Ectodermal cell (in vitro differentiated cells): ENCODE data around the gene MPZ.
A peak's percentile ranks its signal among the peaks of the same experiment; 100 is the strongest.
"Not testable (repeated sequence)": the region's sequence is repeated elsewhere in the genome, so short reads cannot be mapped to it uniquely, and the experiment has no call there.

Experiments
- H3K27ac ChIP-seq: 2 replicates; pipeline ENCODE4 v1.7.0; 2013; ENCODE audit warnings: mild to moderate bottlenecking, low read depth, low read length; ENCODE audit not compliant: insufficient read depth, poor library complexity, severe bottlenecking
- H3K27me3 ChIP-seq: 2 replicates; pipeline ENCODE4 v1.7.0; 2013; ENCODE audit warnings: mild to moderate bottlenecking, low read length; ENCODE audit not compliant: insufficient read depth, control insufficient read depth, poor library complexity, severe bottlenecking
- H3K36me3 ChIP-seq: one replicate; pipeline ENCODE4 v1.7.0; 2013; ENCODE audit warnings: low read length; ENCODE audit not compliant: control insufficient read depth, insufficient read depth
- H3K4me1 ChIP-seq: one replicate; pipeline ENCODE4 v1.7.0; 2013; ENCODE audit warnings: low read length; ENCODE audit not compliant: control insufficient read depth, insufficient read depth
- H3K4me3 ChIP-seq: 2 replicates; pipeline ENCODE4 v1.7.0; 2013; ENCODE audit warnings: low read depth, low read length, control low read depth; ENCODE audit not compliant: insufficient read depth
- H3K9me3 ChIP-seq: 2 replicates; pipeline ENCODE4 v1.7.0; 2013; ENCODE audit warnings: mild to moderate bottlenecking, low read length, moderate library complexity; ENCODE audit not compliant: control insufficient read depth
- WGBS, 2 experiments: methylation state at CpG; one replicate each; pipeline ENCODE4 v1.1.7; 2013; ENCODE audit warnings: missing lambda C conversion rate in 2 of 2; 5-methylcytosine and 5-hydroxymethylcytosine counted together

The MPZ gene

DNA sequence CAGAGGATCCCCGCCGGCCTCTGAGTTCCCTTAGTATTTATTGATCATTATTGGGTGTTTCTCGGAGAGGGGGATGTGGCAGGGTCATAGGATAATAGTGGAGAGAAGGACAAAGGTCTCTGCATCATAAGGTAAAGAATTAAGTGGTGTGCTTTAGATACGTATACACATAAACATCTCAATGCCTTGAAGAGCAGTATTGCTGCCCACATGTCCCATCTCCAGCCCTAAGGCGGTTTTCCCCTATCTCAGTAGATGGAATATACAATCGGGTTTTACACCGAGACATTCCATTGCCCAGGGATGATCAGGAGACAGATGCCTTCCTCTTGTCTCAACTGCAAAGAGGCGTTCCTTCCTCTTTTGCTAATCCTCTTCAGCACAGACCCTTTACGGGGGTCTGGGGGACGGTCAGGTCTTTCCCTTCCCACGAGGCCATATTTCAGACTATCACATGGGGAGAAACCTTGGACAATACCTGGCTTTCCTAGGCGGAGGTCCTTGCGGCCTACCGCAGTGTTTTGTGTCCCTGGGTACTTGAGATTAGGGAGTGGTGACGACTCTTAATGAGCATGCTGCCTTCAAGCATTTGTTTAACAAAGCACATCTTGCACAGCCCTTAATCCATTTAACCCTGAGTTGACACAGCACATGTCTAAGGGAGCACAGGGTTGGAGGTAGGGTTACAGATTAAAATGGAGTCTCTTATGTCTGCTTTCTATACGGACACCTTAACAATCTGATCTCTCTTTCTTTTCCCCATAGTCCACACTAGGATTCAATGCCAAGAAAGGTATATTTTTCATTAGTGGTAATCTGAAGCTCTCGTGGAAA is 6.3 kb upstream of the MPZ start:
- H3K27ac ChIP-seq, H3K27me3 ChIP-seq, H3K4me3 ChIP-seq, H3K9me3 ChIP-seq, H3K36me3 ChIP-seq: not testable (repeated sequence)
- peaks cover 10% of the 10 kb centered on the region for H3K4me1 ChIP-seq
- WGBS, 2 experiments, result 51 to 55% methylated on average over 15 to 16 of the region's 17 CpGs

DNA sequence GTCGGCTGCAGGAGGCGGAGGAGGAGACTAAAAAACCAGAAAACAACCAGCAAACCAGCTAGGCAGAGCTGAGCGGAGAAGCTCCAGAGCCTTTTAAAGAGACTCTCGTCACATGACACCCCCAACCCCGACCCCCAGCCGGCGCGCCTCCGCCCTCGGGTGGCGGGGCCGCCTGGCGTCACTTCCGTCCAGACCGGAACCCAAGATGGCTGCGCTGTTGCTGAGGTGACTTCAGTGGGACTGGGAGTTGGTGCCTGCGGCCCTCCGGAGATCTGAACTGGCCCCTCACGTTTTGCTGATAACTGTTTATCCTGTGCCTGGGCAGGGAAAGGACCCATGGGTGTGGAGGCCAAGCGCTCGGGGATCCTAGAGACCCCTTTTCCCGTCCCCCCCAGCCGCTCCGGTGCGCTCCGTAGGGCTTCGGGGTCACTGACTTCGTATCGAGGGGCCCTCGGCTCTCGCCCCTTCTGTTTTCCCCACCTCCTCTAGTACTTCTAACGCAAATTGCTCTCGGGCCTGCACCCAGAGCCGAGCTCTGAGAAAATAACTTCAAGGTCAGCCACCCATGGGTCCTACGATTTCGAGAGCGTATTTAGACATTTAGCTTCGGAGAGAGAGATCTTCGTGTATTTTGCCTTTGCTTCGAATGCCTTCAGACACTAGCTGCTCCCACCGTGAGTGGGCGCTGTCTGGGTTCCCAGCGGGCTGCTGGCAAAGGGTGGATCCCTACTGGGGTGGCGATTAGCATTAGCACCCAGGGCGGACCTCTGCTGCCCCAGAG is 4.6 kb upstream of the MPZ start, which contains the start of gene SDHC:
TSS of gene SDHC (plus strand) at position 181 of the 781 bp plus-strand sequence. CDS start at position 206, 25 bp downstream.
- no peaks in the 10 kb centered on the region for H3K36me3 ChIP-seq

DNA sequence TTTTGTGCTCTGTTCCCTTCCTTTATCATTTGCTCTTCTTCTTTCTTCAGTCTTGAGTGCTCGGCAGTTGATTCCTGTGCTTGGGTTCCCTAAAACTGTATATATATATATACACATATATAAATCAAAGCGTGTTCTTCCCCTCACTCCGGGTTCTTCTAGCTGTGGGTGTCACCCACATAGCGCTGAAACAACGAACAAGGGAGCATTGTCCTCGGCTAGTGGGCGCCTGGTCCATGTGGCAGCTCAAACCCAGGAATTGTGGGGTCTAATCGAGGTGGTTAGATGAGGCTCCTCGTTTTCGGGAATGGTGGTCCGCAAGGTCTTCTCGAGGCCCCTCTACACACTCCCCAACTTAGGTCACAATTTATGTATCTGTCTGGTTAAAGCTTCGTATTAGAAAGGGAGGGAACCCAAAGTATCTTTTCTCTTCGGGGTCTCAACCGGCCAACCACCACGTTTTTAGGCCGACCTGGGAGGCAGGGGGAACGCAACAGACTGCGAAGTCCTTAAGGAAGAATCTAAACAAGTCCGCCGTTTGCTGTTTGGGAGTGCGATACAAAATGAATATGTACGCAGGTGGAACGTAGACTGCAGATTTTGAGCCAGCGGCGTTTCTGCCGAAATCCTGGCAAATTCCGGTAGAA is 3.9 kb upstream of the MPZ start:
- 61% methylated on average over 27 to 28 of the region's 28 CpGs for WGBS, 2 experiments
- H3K27me3 ChIP-seq, result no peaks in the 10 kb centered on the region
- H3K27ac ChIP-seq, result peak overlapping the region; percentile 62
- peaks cover 14% of the 10 kb centered on the region for H3K4me1 ChIP-seq
- H3K36me3 ChIP-seq, result no peaks in the 10 kb centered on the region
- H3K9me3 ChIP-seq, result no peaks in the 10 kb centered on the region
- peak overlapping the region; percentile 95 for H3K4me3 ChIP-seq

More for the DNA sequence above, 4.6 kb upstream of the MPZ start, which contains the start of gene SDHC:
- H3K4me1 ChIP-seq, result peaks cover 14% of the 10 kb centered on the region
- peak within 1 kb of the TSS; percentile 83 for H3K27ac ChIP-seq
- WGBS, 2 experiments, result 1% methylated on average over 45 of the region's 45 CpGs
- no peaks in the 10 kb centered on the region for H3K9me3 ChIP-seq
- no peaks in the 10 kb centered on the region for H3K27me3 ChIP-seq
- peak within 1 kb of the TSS; percentile 95 for H3K4me3 ChIP-seq

DNA sequence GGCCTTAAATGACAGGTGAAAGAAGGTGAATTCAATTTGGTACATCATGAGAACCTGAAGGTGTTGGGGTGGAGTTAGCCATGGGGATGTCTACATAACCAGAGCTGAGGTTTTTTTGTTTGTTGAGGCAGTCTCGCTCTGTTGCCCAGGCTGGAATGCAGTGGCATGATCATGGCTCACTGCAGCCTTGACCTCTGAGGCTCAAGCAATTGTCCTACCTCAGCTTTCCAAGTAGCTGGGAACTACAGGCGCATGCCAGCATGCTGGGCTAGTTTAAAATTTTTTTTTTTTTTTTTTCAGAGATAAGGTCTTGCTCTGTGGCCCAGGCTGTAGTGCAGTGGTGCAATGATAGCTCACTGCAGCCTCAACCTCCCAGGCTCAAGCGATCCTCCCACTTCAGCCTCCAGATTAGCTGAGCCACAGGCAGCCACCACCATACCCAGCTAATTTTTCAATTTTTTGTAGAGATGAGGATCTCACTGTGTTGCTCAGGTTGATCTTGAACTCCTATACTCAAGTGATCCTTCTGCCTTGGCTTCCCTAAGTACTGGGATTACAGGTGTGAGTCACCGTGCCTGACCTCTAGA is 1.9 kb upstream of the MPZ start:
- WGBS, 2 experiments, result 92% methylated on average over 4 of the region's 4 CpGs
- Histone ChIP-seq H3K27ac (no peak overlapping the region), H3K36me3 (no peaks in the 10 kb centered on the region), H3K9me3 (no peaks in the 10 kb centered on the region), H3K4me3 (no peak overlapping the region), H3K27me3 (no peaks in the 10 kb centered on the region), H3K4me1 (peaks cover 14% of the 10 kb centered on the region)

DNA sequence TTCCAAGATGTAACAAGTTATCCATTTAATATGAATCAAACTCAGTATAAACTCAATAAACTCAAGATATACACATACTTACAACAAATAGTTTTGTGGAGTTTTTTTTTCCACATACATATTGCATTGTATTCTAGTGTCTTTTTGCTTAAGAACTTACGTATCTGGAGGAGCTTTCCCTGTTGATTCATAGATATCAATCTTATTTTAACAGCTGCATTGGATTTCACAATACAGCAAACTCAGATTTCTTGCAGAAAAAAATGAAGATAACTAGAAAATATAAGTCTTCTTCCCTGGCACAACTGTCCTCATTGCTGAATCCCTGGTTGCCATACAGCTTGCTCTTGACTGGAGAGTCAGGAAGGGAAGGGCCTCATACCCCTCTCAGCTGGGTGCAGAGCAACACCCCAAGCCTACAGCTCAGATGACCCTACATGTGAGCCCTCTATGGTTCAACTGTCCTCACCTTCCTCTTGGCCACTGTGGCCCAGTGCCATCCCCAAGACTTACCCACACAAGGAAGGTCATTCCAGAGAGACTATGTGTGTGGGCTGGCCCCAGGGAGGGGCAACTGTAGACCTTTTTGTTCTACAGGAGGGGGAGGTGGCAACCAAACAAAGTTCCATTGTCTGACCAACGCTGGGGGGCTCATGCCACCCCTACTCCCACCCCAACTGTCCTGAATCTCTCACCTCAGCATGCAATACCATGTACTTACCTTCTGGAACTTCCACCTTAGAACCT is 1.7 kb downstream of the MPZ start:
- 28 to 64% methylated on average over 2 of the region's 2 CpGs for WGBS, 2 experiments
- Histone ChIP-seq H3K4me3 (no peak overlapping the region), H3K9me3 (no peaks in the 10 kb centered on the region), H3K27ac (no peak overlapping the region), H3K36me3 (no peaks in the 10 kb centered on the region), H3K27me3 (no peaks in the 10 kb centered on the region), H3K4me1 (peaks cover 11% of the 10 kb centered on the region)

DNA sequence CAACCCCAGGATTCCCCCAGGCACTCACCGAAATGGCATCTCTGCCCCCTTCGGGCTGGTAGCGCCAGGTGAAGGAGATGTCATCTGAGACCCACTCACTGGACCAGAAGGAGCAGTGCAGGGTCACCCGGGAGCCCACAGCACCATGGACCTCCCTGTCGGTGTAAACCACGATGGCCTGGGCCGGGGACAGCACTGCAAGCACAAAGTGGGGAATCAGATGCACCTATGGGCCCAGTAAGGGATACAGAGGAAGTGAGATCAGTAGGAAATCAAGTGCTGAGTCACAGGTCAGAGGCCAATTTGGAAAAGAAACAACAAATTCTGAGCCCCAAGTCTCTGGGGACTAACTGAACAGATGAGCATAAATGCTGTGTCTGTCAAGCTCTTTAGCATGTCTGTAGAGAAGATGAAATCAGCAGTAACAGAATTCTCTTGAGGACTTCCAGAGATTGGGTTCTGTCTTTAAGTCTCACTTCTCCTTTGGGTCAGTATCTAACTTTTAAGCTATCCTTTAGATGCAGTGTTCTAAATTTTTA is 2.5 kb downstream of the MPZ start:
- Histone ChIP-seq H3K4me3 (no peak overlapping the region), H3K27ac (no peak overlapping the region), H3K4me1 (peaks cover 11% of the 10 kb centered on the region), H3K9me3 (no peaks in the 10 kb centered on the region), H3K36me3 (no peaks in the 10 kb centered on the region), H3K27me3 (no peaks in the 10 kb centered on the region)
- WGBS, 2 experiments, result 91 to 94% methylated on average over 7 of the region's 7 CpGs

DNA sequence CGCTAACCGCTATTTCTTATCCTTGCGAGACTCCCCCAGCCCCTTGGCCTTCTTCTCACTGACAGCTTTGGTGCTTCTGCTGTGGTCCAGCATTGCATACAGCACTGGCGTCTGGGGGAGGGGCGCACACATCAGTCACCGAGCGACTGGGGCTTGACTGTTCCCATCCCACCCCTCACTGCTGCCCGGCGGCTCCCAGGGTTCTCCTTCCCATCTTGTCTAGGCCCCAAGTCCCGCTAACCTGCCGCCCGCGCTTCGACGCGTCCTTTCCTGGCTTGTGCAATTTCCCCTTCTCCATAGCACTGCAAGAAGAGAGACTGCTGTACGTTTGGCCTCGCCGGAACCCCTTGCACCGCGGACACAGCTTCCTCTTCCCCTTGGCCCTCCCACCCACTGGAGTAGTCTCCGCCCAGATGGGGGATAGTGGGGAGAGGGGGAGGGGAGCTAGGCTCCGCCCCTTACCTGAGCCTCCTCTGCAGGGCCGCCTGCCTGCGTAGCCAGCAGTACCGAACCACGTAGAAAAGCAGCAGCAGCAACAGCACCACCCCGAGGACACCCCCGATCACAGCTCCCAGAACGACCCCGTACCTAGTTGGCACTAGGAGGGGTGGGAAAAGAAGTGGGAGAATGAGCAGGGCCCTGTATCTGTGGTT is 3.8 kb downstream of the MPZ start:
- peaks cover 11% of the 10 kb centered on the region for H3K4me1 ChIP-seq
- H3K4me3 ChIP-seq, result peak overlapping the region; percentile 64
- 1 to 4% methylated on average over 31 of the region's 31 CpGs for WGBS, 2 experiments
- no peaks in the 10 kb centered on the region for H3K9me3 ChIP-seq
- H3K27me3 ChIP-seq, result no peaks in the 10 kb centered on the region
- no peaks in the 10 kb centered on the region for H3K36me3 ChIP-seq
- no peak overlapping the region for H3K27ac ChIP-seq

DNA sequence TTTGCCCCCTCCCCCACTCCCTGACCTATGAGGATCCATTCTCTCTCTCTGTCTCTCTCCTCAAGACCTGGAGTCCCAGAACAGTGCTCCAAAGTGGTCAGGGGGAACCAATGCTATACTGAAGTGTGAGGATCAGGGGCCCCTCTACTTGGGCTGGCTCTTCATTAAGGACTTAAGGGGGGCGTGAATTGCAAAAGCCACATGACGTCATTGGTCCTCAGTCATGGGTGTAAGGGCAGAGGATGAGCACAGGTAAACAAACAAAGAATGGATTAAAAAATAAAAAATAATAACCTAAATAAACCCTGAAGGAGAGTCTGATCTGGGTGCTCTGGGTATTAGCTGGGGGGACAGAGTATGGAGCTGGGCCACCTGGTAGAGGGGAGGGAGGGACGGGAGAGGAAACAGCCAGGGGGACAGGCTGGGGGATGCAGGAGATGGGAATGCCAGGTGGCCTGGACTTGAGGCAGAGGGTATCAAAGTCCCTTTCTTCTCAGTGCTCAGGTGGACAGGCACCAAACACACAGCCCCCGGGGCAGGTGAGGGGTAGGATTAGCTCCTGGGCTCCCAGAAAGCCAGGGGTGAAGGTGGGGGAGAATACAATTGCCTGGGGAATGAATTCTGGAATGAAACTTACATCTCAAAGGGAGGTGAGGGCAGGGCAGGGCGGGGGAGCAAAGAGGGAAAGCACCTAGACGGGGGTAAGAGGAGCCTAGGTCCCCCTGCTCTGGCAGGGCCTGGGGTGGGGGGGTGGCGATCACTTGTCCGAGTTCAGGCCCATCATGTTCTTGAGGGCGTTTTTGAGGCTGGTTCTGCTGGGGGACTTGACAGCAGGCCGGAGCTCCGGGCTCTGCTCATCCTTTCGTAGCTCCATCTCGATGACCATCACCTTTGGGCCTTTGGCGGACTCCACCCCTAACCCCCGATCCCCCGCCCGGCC is 4.6 kb downstream of the MPZ start:
- no peaks in the 10 kb centered on the region for H3K9me3 ChIP-seq
- H3K27me3 ChIP-seq, result no peaks in the 10 kb centered on the region
- H3K36me3 ChIP-seq, result no peaks in the 10 kb centered on the region
- H3K4me1 ChIP-seq, result peaks cover 11% of the 10 kb centered on the region
- WGBS, 2 experiments, result 7% methylated on average over 17 of the region's 17 CpGs
- peak overlapping the region; percentile 64 for H3K4me3 ChIP-seq
- no peak overlapping the region for H3K27ac ChIP-seq
